K562 (cell line): ENCODE data around the gene AP3B2. TPM values are rescaled to one million over a fixed set of nuclear protein-coding genes. Genes with fewer than 3 reads are reported as not detected.

Source experiments
- ATAC-seq: fragments of 200-7000 bp; cut with Tn5 transposase; 3 replicates; pipeline ENCODE4 v1.9.1; 2020; ENCODE audit warnings: moderate library complexity
- BruUV-seq: library from RNA; stranded (reverse); fragments of 400-500 nt; replicated peaks from 2 replicates; lab custom pipeline; 2021; lab: Mats Ljungman, UMichigan
- CTCF ChIA-PET: fragments of 300-600 bp; formaldehyde crosslinking; extraction: SDS; loops from one replicate; lab custom pipeline; 2021; ENCODE audit warnings: low intra/inter-chr PET ratio; lab: Yijun Ruan, JAX
- POLR2A ChIA-PET: fragments of 300-600, 350-650 bp; sonication (Branson Sonifier 250); formaldehyde crosslinking; extraction: SDS; loops from one replicate; lab custom pipeline; 2021; ENCODE audit warnings: antibody characterized with exemption, inconsistent platforms; lab: Yijun Ruan, JAX
- DNase-seq, 4 experiments: peaks; one replicate each; pipeline versions ENCODE4 v3.0.0 to v3.0.0-alpha.2; 2011 to 2018; ENCODE audit warnings: low spot score in 3 of 4, mixed read lengths in 3 of 4; ENCODE audit errors: extremely low read depth in 1 of 4
- FAIRE-seq: peaks from 2 replicates; lab custom pipeline; 2011; peaks lifted over from hg19 to GRCh38; lab: Jason Lieb, UNC
- H2AFZ ChIP-seq: 2 replicates; pipeline ENCODE4 v1.6.0; 2011; ENCODE audit warnings: low read depth, low read length, control low read depth, inconsistent platforms
- H3K27ac ChIP-seq: fragments of 200-600 bp; 3 replicates; pipeline ENCODE4 v1.8.0; 2011; ENCODE audit warnings: low read depth, mild to moderate bottlenecking, control low read depth, inconsistent platforms, low read length, moderate library complexity, mixed read lengths; ENCODE audit errors: extremely low read depth
- H3K27me3 ChIP-seq, 2 experiments: fragments of 300-600 bp in 1 of 2; 2 replicates in 1 of 2; 3 replicates in 1 of 2; pipeline versions ENCODE4 v1.6.0 to v1.8.0; 2011; ENCODE audit warnings: inconsistent platforms in 2 of 2, low read length in 2 of 2, mild to moderate bottlenecking in 1 of 2, mixed read lengths in 1 of 2, moderate library complexity in 1 of 2; ENCODE audit not compliant: control insufficient read depth in 2 of 2, insufficient read depth in 2 of 2
- H3K36me3 ChIP-seq: fragments of 300-600 bp; 3 replicates; pipeline ENCODE4 v1.8.0; 2011; ENCODE audit warnings: mild to moderate bottlenecking, low read length, inconsistent platforms; ENCODE audit not compliant: control insufficient read depth, insufficient read depth
- H3K4me1 ChIP-seq, 2 experiments: fragments of 200-600 bp in 1 of 2; replicated peaks in 1 of 2; 2 replicates in 1 of 2; 3 replicates in 1 of 2; pipeline versions ENCODE4 v1.5.1 to v1.8.0; 2011; ENCODE audit warnings: inconsistent platforms in 2 of 2, low read length in 2 of 2, mild to moderate bottlenecking in 1 of 2, mixed read lengths in 1 of 2, moderate library complexity in 1 of 2; ENCODE audit not compliant: control insufficient read depth in 2 of 2, insufficient read depth in 2 of 2
- H3K4me2 ChIP-seq: 2 replicates; pipeline ENCODE4 v1.6.1; 2011; ENCODE audit warnings: low read length, control low read depth, inconsistent platforms, mixed read lengths; ENCODE audit not compliant: insufficient read depth
- H3K4me3 ChIP-seq: fragments of 200-600 bp; sonication (generic), shearing (Covaris generic); 2 replicates; pipeline ENCODE4 v1.5.1; 2016; ENCODE audit warnings: control low read depth, inconsistent platforms
- H3K79me2 ChIP-seq: fragments of 200-600 bp; 3 replicates; pipeline ENCODE4 v1.8.0; 2011; ENCODE audit warnings: low read length, inconsistent platforms; ENCODE audit not compliant: control insufficient read depth, insufficient read depth
- H3K9ac ChIP-seq, 2 experiments: 2 replicates each; pipeline versions ENCODE4 v1.6.0 to v1.6.1; 2011; ENCODE audit warnings: low read depth in 2 of 2, low read length in 2 of 2, control low read depth in 1 of 2, inconsistent platforms in 1 of 2, mild to moderate bottlenecking in 1 of 2, mixed read lengths in 1 of 2; ENCODE audit not compliant: insufficient read depth in 1 of 2
- H3K9me1 ChIP-seq: one replicate; pipeline ENCODE4 v1.6.0; 2011; ENCODE audit warnings: inconsistent platforms, mild to moderate bottlenecking, low read length, moderate library complexity; ENCODE audit not compliant: control insufficient read depth, insufficient read depth
- H3K9me3 ChIP-seq: replicated peaks from 2 replicates; pipeline ENCODE4 v1.5.1; 2011; ENCODE audit warnings: low read depth, low read length, inconsistent platforms; ENCODE audit not compliant: control insufficient read depth, insufficient read depth
- H4K20me1 ChIP-seq: replicated peaks from 2 replicates; pipeline ENCODE4 v1.6.1; 2011; ENCODE audit warnings: low read length, inconsistent platforms, mixed read lengths; ENCODE audit not compliant: control insufficient read depth, insufficient read depth
- GTF2F1 ChIP-seq: IDR thresholded peaks from 2 replicates; pipeline ENCODE4 v1.6.1; 2011; ENCODE audit warnings: low read depth, low read length, improper control_type of control experiment
- RFX5 ChIP-seq: IDR thresholded peaks from 2 replicates; pipeline ENCODE4 v1.6.1; 2011; ENCODE audit warnings: low read depth, mild to moderate bottlenecking, improper control_type of control experiment, low read length
- ZBTB8A ChIP-seq: fragments of 450-650 bp; IDR thresholded peaks from 2 replicates; pipeline ENCODE4 v1.6.1; 2018; ENCODE audit warnings: mild to moderate bottlenecking, moderate library complexity; ENCODE audit not compliant: partially characterized antibody
- WGBS: fragments of 100-300 bp; shearing (Covaris generic); methylation state at CpG from one replicate; pipeline ENCODE4 v1.1.6; 2016; ENCODE audit warnings: low coverage, mixed read lengths; ENCODE audit not compliant: insufficient coverage; ENCODE audit errors: missing lambda C conversion rate; 5-methylcytosine and 5-hydroxymethylcytosine counted together
- in situ Hi-C: fragments of 300-500 bp; cut with MboI; formaldehyde crosslinking; loops from 4 replicates; pipeline ENCODE4 v1.15.0; 2018; ENCODE audit warnings: inconsistent platforms, mixed read lengths
- intact Hi-C: fragments of 100-400 bp; cut with micrococcal nuclease; formaldehyde crosslinking; loops from 2 replicates; pipeline ENCODE4 v1.14.2; 2022
- polyA plus RNA-seq, 8 experiments: library from polyadenylated mRNA; depleted of rRNA in 4 of 8; stranded (reverse) in 5 of 8; unstranded in 3 of 8; fragments of >200 nt; fragmentation: Nextera tagmentation in 2 of 8; fragmentation: Illumina TruSeq in 1 of 8; extraction: Ambion mirVana in 2 of 8; extraction: Trizol in 1 of 8; gene quantifications; 2 replicates each; pipeline versions ENCODE4 v1.2.1 to v1.2.3, GENCODE V29; 2011 to 2014; ENCODE audit warnings: inconsistent platforms in 1 of 8, missing spikeins in 1 of 8
- total RNA-seq, 7 experiments: library from RNA; depleted of rRNA in 6 of 7; stranded (reverse); fragments of >200 nt in 6 of 7; fragmentation: Illumina TruSeq in 2 of 7; extraction: Trizol in 2 of 7; gene quantifications; 2 replicates each; pipeline versions ENCODE4 v1.2.1 to v1.2.3, GENCODE V29; 2011 to 2021; ENCODE audit warnings: low replicate concordance in 1 of 7
- TF ChIP-seq, protein P1 (sequence below): sonication (generic); IDR thresholded peaks from 2 replicates; pipeline ENCODE4 v1.6.1; 2016

The AP3B2 gene
- total and polyA plus RNA-seq, 9 of the 15 experiments (the other 6 are each of a cell fraction or from before 2014, with no cell fraction given) = 0.03 to 0.15 (median 0.10) TPM; not detected in 2

DNA sequence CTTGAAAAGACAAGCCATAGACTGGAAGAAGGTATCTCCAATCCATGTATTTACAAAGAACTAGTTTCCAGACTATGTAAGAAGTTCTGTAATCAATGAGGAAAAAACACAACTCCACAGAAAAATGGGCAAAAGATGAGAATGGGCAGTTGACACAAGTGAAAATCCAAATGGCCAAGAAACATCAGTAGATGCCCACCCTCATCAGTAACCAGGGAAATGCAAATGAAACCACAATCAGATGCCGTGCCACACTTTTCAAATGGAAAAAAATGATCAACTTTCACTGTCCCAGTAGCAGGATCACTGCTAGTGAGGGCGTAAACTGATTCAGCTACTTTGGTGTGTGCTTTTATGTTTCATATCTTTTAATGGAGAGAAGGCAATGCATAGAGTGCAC, 58.0 kb downstream of the AP3B2 start:
- POLR2A ChIA-PET = no interaction called here
- Histone ChIP-seq H3K4me3 (no peak overlapping the region), H2AFZ (no peak overlapping the region), H3K27me3 (peaks cover 0 to 8% of the 10 kb centered on the region in 2 experiments; a peak in 2 of 5 replicates), H3K36me3 (no peaks in the 10 kb centered on the region), H4K20me1 (no peaks in the 10 kb centered on the region), H3K9me3 (no peaks in the 10 kb centered on the region), H3K79me2 (peaks cover 5% of the 10 kb centered on the region; the same call in 2 of the 3 replicates), H3K9ac (no peak overlapping the region), H3K4me2 (no peak overlapping the region), H3K9me1 (no peaks in the 10 kb centered on the region), H3K4me1 (peaks cover 23 to 34% of the 10 kb centered on the region in 2 experiments), H3K27ac (no peak overlapping the region)
- FAIRE-seq (no peak), ATAC-seq (no peak), DNase-seq (no peak)
- CTCF ChIA-PET = no interaction called here
- 81% methylated on average over 2 of the region's 2 CpGs for WGBS
- in situ Hi-C loops (no loop called here), intact Hi-C loops (no loop called here)
- TF ChIP-seq, protein P1, sequence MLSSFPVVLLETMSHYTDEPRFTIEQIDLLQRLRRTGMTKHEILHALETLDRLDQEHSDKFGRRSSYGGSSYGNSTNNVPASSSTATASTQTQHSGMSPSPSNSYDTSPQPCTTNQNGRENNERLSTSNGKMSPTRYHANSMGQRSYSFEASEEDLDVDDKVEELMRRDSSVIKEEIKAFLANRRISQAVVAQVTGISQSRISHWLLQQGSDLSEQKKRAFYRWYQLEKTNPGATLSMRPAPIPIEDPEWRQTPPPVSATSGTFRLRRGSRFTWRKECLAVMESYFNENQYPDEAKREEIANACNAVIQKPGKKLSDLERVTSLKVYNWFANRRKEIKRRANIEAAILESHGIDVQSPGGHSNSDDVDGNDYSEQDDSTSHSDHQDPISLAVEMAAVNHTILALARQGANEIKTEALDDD = no peak
- no peak for TF ChIP-seq GTF2F1
- no peak for TF ChIP-seq ZBTB8A
- 0 out of 2 replicates have a peak, but pooled peaks have one; percentile 53 for TF ChIP-seq RFX5
- BruUV-seq = no TSS peak
